ENCODE data around the gene SH3GL1. TPM values are rescaled to one million over a fixed set of nuclear protein-coding genes. Genes with fewer than 3 reads are reported as not detected.

The SH3GL1 gene
- total and polyA plus RNA-seq, 10 of the 15 experiments (the other 5 are each of a cell fraction or from before 2014, with no cell fraction given) = 0.93 to 47.4 (median 28.4) TPM

- TF ChIP-seq USF1 (IDR thresholded peaks at IDR 0.05; ENCODE audit: borderline replicate concordance, extremely low read length, insufficient read depth, low read depth, low read length) = no peak
- TF ChIP-seq ZNF384 (IDR thresholded peaks at IDR 0.05; ENCODE audit: borderline replicate concordance, low read depth, low read length) = no peak
- TF ChIP-seq NR2C1 (IDR thresholded peaks at IDR 0.05) = no peak
- TF ChIP-seq CBX3 (IDR thresholded peaks at IDR 0.05; ENCODE audit: borderline replicate concordance, low read depth) = no peak
- TF ChIP-seq EED (IDR thresholded peaks at IDR 0.05; ENCODE audit: low read depth) = no peak
Measured at GRCh38 chr19:4346020-4346383, 54.3 kb downstream of the SH3GL1 start (continued).

- Histone ChIP-seq H3K9me3 (replicated peaks; ENCODE audit: control insufficient read depth, insufficient read depth, low read length) (no peaks in the 10 kb centered on the region), H3K79me2 (ENCODE audit: control insufficient read depth, insufficient read depth, low read length) (peaks cover 3% of the 10 kb centered on the region), H3K36me3 (ENCODE audit: control insufficient read depth in 2 of 2, insufficient read depth in 2 of 2, low read length in 1 of 2) (no peaks in the 10 kb centered on the region; a peak in 2 of 4 replicates), H3K27ac (ENCODE audit: control insufficient read depth, insufficient read depth) (no peak overlapping the region), H4K20me1 (ENCODE audit: control insufficient read depth, insufficient read depth) (no peaks in the 10 kb centered on the region), H3K4me2 (ENCODE audit: control insufficient read depth, insufficient read depth) (no peak overlapping the region), H3K4me3 (no peak overlapping the region), H3K4me1 (ENCODE audit: control insufficient read depth, insufficient read depth, low read length) (peaks cover 7% of the 10 kb centered on the region), H3K9ac (ENCODE audit: control insufficient read depth, insufficient read depth, low read length) (no peak overlapping the region), H3K27me3 (replicated peaks in 1 of 2; ENCODE audit: control insufficient read depth in 2 of 2, insufficient read depth in 2 of 2, low read length in 1 of 2) (no peaks in the 10 kb centered on the region), H2AFZ (ENCODE audit: control insufficient read depth, low read depth, low read length) (no peak overlapping the region)
- in situ Hi-C loops (cut with MboI) = no loop called here
- BruUV-seq (replicated peaks) = TSS peak; percentile 47
- ATAC-seq = no peak
- intact Hi-C loops (cut with micrococcal nuclease; ENCODE audit: unreplicated experiment) = no loop called here
- no peak for DNase-seq (ENCODE audit: low read depth, low spot score)
- 90% methylated on average over 14 of the region's 15 CpGs for WGBS (ENCODE audit: insufficient coverage, insufficient replicate concordance, low lambda C conversion rate, missing lambda C conversion rate)
- ChIA-PET RAD21 (ENCODE audit: unreplicated experiment) (interaction anchor here (0.7 kb wide), 1 partner anchor 21 kb away, joined by 3 read pairs; no protein-coding TSS in a partner anchor), CTCF (interaction anchor here (0.6 to 3.4 kb wide), 3 partner anchors 8 to 78 kb away, joined by 4 to 12 read pairs (median 6); partner anchors contain the start of gene CHAF1A), SMC1A (ENCODE audit: uncharacterized antibody, unreplicated experiment) (no interaction called here), POLR2A (no interaction called here)
- FAIRE-seq = no peak
- no peak for TF ChIP-seq SIX5 (IDR thresholded peaks at IDR 0.05; ENCODE audit: low read depth, low read length, severe bottlenecking)
- no peak for TF ChIP-seq CEBPZ (IDR thresholded peaks at IDR 0.05; ENCODE audit: low read depth, low read length)
- no peak for TF ChIP-seq CBX5 (IDR thresholded peaks at IDR 0.05; ENCODE audit: low read depth)
- TF ChIP-seq ETV6 (conservative IDR thresholded peaks at IDR 0.05 in 1 of 2, IDR thresholded peaks at IDR 0.05 in 1 of 2; ENCODE audit: borderline replicate concordance in 1 of 2, low read depth in 1 of 2) = no peak
- no peak for TF ChIP-seq HDAC2 (IDR thresholded peaks at IDR 0.05)
- TF ChIP-seq ZNF384 (IDR thresholded peaks at IDR 0.05; ENCODE audit: borderline replicate concordance, low read depth, low read length) = no peak
- TF ChIP-seq EP300 (IDR thresholded peaks at IDR 0.05; ENCODE audit: borderline replicate concordance in 1 of 2, control insufficient read depth in 1 of 2, low read depth in 2 of 2, low read length in 2 of 2) = no peak
- no peak for TF ChIP-seq STAT3 (IDR thresholded peaks at IDR 0.05; ENCODE audit: low read depth, low read length)
- no peak for TF ChIP-seq REST (IDR thresholded peaks at IDR 0.05; ENCODE audit: low read depth, low read length)
- no peak for TF ChIP-seq FOS (IDR thresholded peaks at IDR 0.05; ENCODE audit: borderline replicate concordance, extremely low read depth, insufficient read length)
Measured at GRCh38 chr19:4345342-4346019, 54.9 kb downstream of the SH3GL1 start.
